Sigmoid colon (tissue), 4 donors: ENCODE measurements around the gene CABP4.

Experiments used
- EP300 ChIP-seq, 4 donors: sonication (generic); formaldehyde crosslinking; IDR thresholded peaks; one replicate each; pipeline ENCODE4 v1.6.1; 2017; ENCODE audit warnings: antibody characterized with exemption in 4 of 4
- POLR2A ChIP-seq, 2 donors: fragments of 450-650 bp; IDR thresholded peaks; one replicate each; pipeline ENCODE4 v1.6.1; 2016; ENCODE audit warnings: antibody characterized with exemption in 2 of 2, mild to moderate bottlenecking in 2 of 2, moderate library complexity in 2 of 2
- POLR2AphosphoS5 ChIP-seq, 4 donors: sonication (generic); formaldehyde crosslinking; IDR thresholded peaks; one replicate each; pipeline ENCODE4 v1.6.1; 2017; ENCODE audit warnings: antibody characterized with exemption in 4 of 4
- TF ChIP-seq, protein P1 (sequence below), 4 experiments: fragments of 450-650 bp in 3 of 4; fragments of 200-600 bp in 1 of 4; IDR thresholded peaks; one replicate each; pipeline ENCODE4 v1.5.1; 2016 to 2019; ENCODE audit warnings: antibody characterized with exemption in 4 of 4, mild to moderate bottlenecking in 3 of 4, moderate library complexity in 2 of 4

DNA sequence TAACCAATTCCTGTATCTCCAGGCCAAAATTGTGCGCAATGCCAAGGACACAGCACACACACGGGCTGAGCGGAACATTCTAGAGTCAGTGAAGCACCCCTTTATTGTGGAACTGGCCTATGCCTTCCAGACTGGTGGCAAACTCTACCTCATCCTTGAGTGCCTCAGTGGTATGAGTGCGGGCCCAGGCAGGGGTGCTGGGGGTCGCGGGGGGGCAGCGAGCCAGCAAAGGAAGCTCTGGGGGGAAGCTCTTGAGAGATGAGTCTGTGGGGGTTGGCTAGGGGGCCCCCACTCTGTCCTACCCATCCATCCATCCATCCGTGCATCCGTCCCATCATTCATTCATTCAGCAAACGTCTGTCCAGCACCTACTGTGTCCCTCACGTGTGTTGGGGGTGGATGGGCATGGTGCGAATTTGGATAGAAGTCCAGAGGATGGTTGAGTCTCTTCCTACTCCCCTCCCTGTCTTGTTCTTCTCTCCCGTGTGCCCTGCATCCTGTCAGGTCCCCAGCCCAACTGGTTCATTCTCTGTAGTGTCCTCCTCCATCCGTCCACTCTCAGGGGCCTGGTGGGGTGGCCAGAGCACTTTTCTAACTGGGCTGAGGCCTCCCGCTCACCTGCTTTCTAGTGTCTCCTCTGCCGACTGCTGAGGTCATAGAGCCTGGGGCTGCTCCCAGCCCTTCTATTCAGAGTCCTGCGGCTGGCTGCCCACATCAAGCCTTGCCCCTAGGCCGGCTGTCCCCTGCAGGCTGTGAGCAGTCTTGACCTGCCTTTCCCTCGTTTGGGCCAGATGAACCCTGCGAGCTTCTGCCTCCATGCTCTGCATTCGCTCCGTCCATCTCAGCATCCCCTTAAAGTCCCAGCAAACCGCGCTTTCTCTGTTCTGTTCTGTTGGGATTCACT is 23.6 kb upstream of the CABP4 start:
- TF ChIP-seq, protein P1, sequence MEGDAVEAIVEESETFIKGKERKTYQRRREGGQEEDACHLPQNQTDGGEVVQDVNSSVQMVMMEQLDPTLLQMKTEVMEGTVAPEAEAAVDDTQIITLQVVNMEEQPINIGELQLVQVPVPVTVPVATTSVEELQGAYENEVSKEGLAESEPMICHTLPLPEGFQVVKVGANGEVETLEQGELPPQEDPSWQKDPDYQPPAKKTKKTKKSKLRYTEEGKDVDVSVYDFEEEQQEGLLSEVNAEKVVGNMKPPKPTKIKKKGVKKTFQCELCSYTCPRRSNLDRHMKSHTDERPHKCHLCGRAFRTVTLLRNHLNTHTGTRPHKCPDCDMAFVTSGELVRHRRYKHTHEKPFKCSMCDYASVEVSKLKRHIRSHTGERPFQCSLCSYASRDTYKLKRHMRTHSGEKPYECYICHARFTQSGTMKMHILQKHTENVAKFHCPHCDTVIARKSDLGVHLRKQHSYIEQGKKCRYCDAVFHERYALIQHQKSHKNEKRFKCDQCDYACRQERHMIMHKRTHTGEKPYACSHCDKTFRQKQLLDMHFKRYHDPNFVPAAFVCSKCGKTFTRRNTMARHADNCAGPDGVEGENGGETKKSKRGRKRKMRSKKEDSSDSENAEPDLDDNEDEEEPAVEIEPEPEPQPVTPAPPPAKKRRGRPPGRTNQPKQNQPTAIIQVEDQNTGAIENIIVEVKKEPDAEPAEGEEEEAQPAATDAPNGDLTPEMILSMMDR (IDR thresholded peaks at IDR 0.05): no peak
- TF ChIP-seq POLR2AphosphoS5 (IDR thresholded peaks at IDR 0.05): no peak
- no peak for TF ChIP-seq EP300 (IDR thresholded peaks at IDR 0.05)
- no peak for TF ChIP-seq POLR2A (IDR thresholded peaks at IDR 0.05)
